DND-41 (cell line): ENCODE data around the gene EXOC1L.
"Not testable (repeated sequence)": the region's sequence is repeated elsewhere in the genome, so short reads cannot be mapped to it uniquely, and the experiment has no call there.

Source experiments
- ATAC-seq: fragments of 200-7000 bp; cut with Tn5 transposase; 3 replicates; pipeline ENCODE4 v1.9.1; 2021; ENCODE audit warnings: low read depth; ENCODE audit not compliant: insufficient read depth
- DNase-seq: peaks from one replicate; pipeline ENCODE4 v3.0.0-alpha.2; 2020
- H2AFZ ChIP-seq: 2 replicates; pipeline ENCODE4 v1.6.0; 2012; ENCODE audit warnings: low read depth, low read length
- H3K27ac ChIP-seq: 2 replicates; pipeline ENCODE4 v1.5.1; 2012; ENCODE audit warnings: low read length, inconsistent platforms
- H3K27me3 ChIP-seq: fragments of 200-600 bp; sonication (generic); 2 replicates; pipeline ENCODE4 v1.6.0; 2012; ENCODE audit warnings: low read length, mild to moderate bottlenecking, inconsistent platforms; ENCODE audit not compliant: insufficient read depth, poor library complexity
- H3K36me3 ChIP-seq: 2 replicates; pipeline ENCODE4 v1.5.1; 2012; ENCODE audit warnings: low read length, inconsistent platforms; ENCODE audit not compliant: insufficient read depth
- H3K4me1 ChIP-seq: 2 replicates; pipeline ENCODE4 v1.5.1; 2012; ENCODE audit warnings: mild to moderate bottlenecking, low read length; ENCODE audit not compliant: insufficient read depth
- H3K4me2 ChIP-seq: 2 replicates; pipeline ENCODE4 v1.6.0; 2012; ENCODE audit warnings: mild to moderate bottlenecking, moderate library complexity, low read length, inconsistent platforms; ENCODE audit not compliant: insufficient read depth
- H3K4me3 ChIP-seq, 2 experiments: fragments of 200-600 bp in 1 of 2; shearing (Covaris generic) in 1 of 2; 2 replicates each; pipeline ENCODE4 v1.5.1; 2012 to 2016; ENCODE audit warnings: inconsistent platforms in 2 of 2, low read length in 2 of 2, mild to moderate bottlenecking in 2 of 2, low read depth in 1 of 2, moderate library complexity in 1 of 2
- H3K79me2 ChIP-seq: 2 replicates; pipeline ENCODE4 v1.6.0; 2012; ENCODE audit warnings: low read length, inconsistent platforms; ENCODE audit not compliant: insufficient read depth
- H3K9ac ChIP-seq: 2 replicates; pipeline ENCODE4 v1.6.0; 2012; ENCODE audit warnings: low read depth, mild to moderate bottlenecking, inconsistent platforms, low read length, moderate library complexity
- H3K9me3 ChIP-seq: 2 replicates; pipeline ENCODE4 v1.5.1; 2012; ENCODE audit warnings: low read length, moderate library complexity, mild to moderate bottlenecking, inconsistent platforms; ENCODE audit not compliant: insufficient read depth, severe bottlenecking
- H4K20me1 ChIP-seq: 2 replicates; pipeline ENCODE4 v1.6.0; 2012; ENCODE audit warnings: low read length; ENCODE audit not compliant: insufficient read depth
- EZH2 ChIP-seq: IDR thresholded peaks from 3 replicates; pipeline ENCODE4 v1.6.1; 2012; ENCODE audit warnings: borderline replicate concordance, low read depth, mild to moderate bottlenecking, moderate library complexity, low read length, inconsistent platforms; ENCODE audit not compliant: severe bottlenecking
- TF ChIP-seq, protein P1 (sequence below): IDR thresholded peaks from 2 replicates; pipeline ENCODE4 v1.5.1; 2012; ENCODE audit warnings: borderline replicate concordance, low read length, moderate library complexity, mild to moderate bottlenecking; ENCODE audit not compliant: poor library complexity, severe bottlenecking; ENCODE audit errors: extremely low read depth

The EXOC1L gene

DNA sequence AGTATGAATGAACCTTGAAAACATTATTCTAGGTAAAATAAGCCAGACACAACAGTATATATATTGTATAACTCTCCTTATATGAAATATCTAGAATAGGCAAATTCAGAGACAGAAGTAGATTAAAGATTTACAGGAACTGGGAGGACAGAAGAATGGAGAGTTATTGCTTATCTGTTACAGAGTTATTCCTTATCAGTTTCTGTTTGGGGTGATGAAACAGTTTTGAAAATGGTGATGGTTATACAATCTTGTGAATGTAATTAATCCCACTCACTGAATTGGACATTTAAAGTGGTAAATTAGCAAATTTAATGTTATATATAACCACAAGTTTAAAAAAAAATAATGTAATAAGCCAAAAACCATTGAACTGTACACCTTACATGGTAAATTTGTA lies 19.4 kb downstream of the EXOC1L start:
- Histone ChIP-seq H3K9me3 (no peaks in the 10 kb centered on the region), H3K4me3 (no peak overlapping the region), H4K20me1 (no peaks in the 10 kb centered on the region), H2AFZ (no peak overlapping the region), H3K36me3 (no peaks in the 10 kb centered on the region), H3K79me2 (no peaks in the 10 kb centered on the region), H3K4me2 (no peak overlapping the region), H3K9ac (no peak overlapping the region), H3K27ac (no peak overlapping the region), H3K27me3 (no peaks in the 10 kb centered on the region), H3K4me1 (no peaks in the 10 kb centered on the region)
- no peak for DNase-seq
- no peak for TF ChIP-seq EZH2
- TF ChIP-seq, protein P1, sequence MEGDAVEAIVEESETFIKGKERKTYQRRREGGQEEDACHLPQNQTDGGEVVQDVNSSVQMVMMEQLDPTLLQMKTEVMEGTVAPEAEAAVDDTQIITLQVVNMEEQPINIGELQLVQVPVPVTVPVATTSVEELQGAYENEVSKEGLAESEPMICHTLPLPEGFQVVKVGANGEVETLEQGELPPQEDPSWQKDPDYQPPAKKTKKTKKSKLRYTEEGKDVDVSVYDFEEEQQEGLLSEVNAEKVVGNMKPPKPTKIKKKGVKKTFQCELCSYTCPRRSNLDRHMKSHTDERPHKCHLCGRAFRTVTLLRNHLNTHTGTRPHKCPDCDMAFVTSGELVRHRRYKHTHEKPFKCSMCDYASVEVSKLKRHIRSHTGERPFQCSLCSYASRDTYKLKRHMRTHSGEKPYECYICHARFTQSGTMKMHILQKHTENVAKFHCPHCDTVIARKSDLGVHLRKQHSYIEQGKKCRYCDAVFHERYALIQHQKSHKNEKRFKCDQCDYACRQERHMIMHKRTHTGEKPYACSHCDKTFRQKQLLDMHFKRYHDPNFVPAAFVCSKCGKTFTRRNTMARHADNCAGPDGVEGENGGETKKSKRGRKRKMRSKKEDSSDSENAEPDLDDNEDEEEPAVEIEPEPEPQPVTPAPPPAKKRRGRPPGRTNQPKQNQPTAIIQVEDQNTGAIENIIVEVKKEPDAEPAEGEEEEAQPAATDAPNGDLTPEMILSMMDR, result no peak
- no peak for ATAC-seq

DNA sequence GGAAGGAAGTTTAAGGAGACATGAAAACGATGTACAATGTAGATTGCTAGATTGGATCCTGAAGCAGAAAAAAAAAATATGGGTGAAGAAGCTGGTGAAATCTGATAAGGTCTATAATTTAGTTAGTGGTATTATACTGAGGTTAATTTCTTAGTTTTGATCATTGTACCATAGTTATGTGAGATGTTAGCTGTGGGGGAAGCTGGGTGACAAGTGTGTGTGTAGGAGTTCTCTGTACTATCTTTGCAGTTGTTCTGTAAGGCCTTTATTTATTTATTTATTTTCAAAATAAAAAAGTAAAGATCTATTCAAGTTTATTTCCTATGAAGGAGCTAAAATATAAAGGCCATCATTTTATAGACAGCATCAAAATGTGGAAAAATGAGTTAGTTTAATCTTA lies 21.4 kb downstream of the EXOC1L start:
- no peak overlapping the region for H3K4me3 ChIP-seq
- no peaks in the 10 kb centered on the region for H4K20me1 ChIP-seq
- ATAC-seq, result no peak
- H3K36me3 ChIP-seq, result no peaks in the 10 kb centered on the region
- H3K27ac ChIP-seq, result no peak overlapping the region
- no peak for TF ChIP-seq EZH2
- TF ChIP-seq, protein P1, result no peak
- no peak overlapping the region for H2AFZ ChIP-seq
- H3K79me2 ChIP-seq, result no peaks in the 10 kb centered on the region
- H3K9ac ChIP-seq, result no peak overlapping the region
- H3K27me3 ChIP-seq, result no peaks in the 10 kb centered on the region
- H3K4me2 ChIP-seq, result no peak overlapping the region
- H3K4me1 ChIP-seq, result no peaks in the 10 kb centered on the region
- H3K9me3 ChIP-seq, result no peaks in the 10 kb centered on the region
- no peak for DNase-seq

DNA sequence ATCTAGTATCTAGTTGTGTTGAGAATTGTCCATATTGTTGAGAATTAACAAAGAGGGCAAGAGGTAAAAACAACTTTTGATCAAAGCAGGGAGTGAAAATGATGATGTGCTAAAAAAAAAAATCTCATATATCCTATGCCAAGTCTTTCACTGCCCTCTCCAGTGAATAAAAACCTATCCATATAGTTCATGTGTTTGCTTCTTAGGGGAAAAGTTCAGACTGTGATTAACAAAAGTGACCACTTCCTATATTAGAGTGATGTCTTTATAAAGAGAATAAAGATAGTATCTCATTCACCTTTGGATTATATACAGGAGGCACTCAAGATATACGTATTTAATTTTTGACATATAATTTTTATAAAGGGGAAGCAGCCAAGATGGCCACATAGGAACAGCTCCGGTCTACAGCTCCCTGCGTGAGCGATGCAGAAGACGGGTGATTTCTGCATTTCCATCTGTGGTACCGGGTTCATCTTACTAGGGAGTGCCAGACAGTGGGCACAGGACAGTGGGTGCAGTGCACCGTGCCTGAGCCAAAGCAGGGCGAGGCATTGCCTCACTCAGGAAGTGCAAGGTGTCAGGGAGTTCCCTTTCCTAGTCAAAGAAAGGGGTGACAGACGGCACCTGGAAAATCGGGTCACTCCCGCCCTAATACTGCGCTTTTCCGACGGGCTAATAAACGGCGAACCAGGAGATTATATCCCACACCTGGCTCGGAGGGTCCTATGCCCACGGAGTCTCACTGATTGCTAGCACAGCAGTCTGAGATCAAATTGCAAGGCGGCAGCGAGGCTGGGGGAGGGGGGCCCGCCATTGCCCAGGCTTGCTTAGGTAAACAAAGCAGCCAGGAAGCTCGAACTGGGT lies 22.0 kb downstream of the EXOC1L start:
- not testable (repeated sequence) for H4K20me1 ChIP-seq, H3K9me3 ChIP-seq, H3K4me1 ChIP-seq, H3K27me3 ChIP-seq, H3K27ac ChIP-seq, H3K79me2 ChIP-seq, ATAC-seq, H3K9ac ChIP-seq, DNase-seq, H3K4me2 ChIP-seq, H3K36me3 ChIP-seq, H3K4me3 ChIP-seq, H2AFZ ChIP-seq

GRCh38 chr4:55842312-55842711 lies 22.7 kb downstream of the EXOC1L start:
- H3K27me3 ChIP-seq, H3K9me3 ChIP-seq, H4K20me1 ChIP-seq, H3K27ac ChIP-seq, H3K36me3 ChIP-seq, H2AFZ ChIP-seq, H3K79me2 ChIP-seq, ATAC-seq, H3K4me1 ChIP-seq, H3K4me2 ChIP-seq, DNase-seq, H3K4me3 ChIP-seq, H3K9ac ChIP-seq: not testable (repeated sequence)
